OCI-LY1 (cell line): ENCODE results near the gene WWOX.

Source experiments
- H2AFZ ChIP-seq: fragments of 200-600 bp; sonication (generic), shearing (Covaris generic); 2 replicates; pipeline ENCODE4 v1.6.0; 2014; ENCODE audit warnings: antibody characterized with exemption, mild to moderate bottlenecking, low read length
- H3F3A ChIP-seq: fragments of 200-600 bp; sonication (generic), shearing (Covaris generic); 2 replicates; pipeline ENCODE4 v1.6.0; 2014; ENCODE audit warnings: mild to moderate bottlenecking, antibody characterized with exemption, low read length, moderate library complexity; ENCODE audit not compliant: insufficient read depth
- H3K27ac ChIP-seq: fragments of 200-600 bp; sonication (generic); 2 replicates; pipeline ENCODE4 v1.5.1; 2014; ENCODE audit warnings: low read length, mixed run types, mild to moderate bottlenecking, low read depth; ENCODE audit not compliant: poor library complexity, severe bottlenecking
- H3K27me3 ChIP-seq: fragments of 200-600 bp; sonication (generic); 2 replicates; pipeline ENCODE4 v1.6.0; 2014; ENCODE audit warnings: antibody characterized with exemption, mild to moderate bottlenecking, low read length, moderate library complexity; ENCODE audit not compliant: insufficient read depth
- H3K36me3 ChIP-seq: fragments of 200-600 bp; sonication (generic); 2 replicates; pipeline ENCODE4 v1.6.1; 2014; ENCODE audit warnings: mild to moderate bottlenecking, antibody characterized with exemption, low read length, moderate library complexity, mixed read lengths; ENCODE audit not compliant: insufficient read depth
- H3K4me1 ChIP-seq: fragments of 200-600 bp; sonication (generic); 2 replicates; pipeline ENCODE4 v1.5.1; 2014; ENCODE audit warnings: mild to moderate bottlenecking, low read length, moderate library complexity; ENCODE audit not compliant: insufficient read depth, severe bottlenecking
- H3K4me2 ChIP-seq: fragments of 200-600 bp; sonication (generic), shearing (Covaris generic); 2 replicates; pipeline ENCODE4 v1.6.1; 2014; ENCODE audit warnings: low read length
- H3K4me3 ChIP-seq: fragments of 200-600 bp; sonication (generic); 2 replicates; pipeline ENCODE4 v1.5.1; 2014; ENCODE audit warnings: low read length, low read depth, mild to moderate bottlenecking, mixed read lengths; ENCODE audit not compliant: poor library complexity, severe bottlenecking
- H3K79me2 ChIP-seq: fragments of 200-600 bp; shearing (Covaris generic); 2 replicates; pipeline ENCODE4 v1.6.1; 2016; ENCODE audit warnings: mixed run types, low read length, mixed read lengths; ENCODE audit not compliant: insufficient read depth
- H3K9ac ChIP-seq: fragments of 200-600 bp; sonication (generic), shearing (Covaris generic); 2 replicates; pipeline ENCODE4 v1.6.1; 2014; ENCODE audit warnings: mild to moderate bottlenecking, low read length, mixed read lengths
- H3K9me2 ChIP-seq: fragments of 200-600 bp; sonication (generic), shearing (Covaris generic); 2 replicates; pipeline ENCODE4 v1.6.1; 2014; ENCODE audit warnings: low read depth, mild to moderate bottlenecking, low read length, mixed read lengths
- H3K9me3 ChIP-seq: fragments of 200-600 bp; shearing (Covaris generic); 2 replicates; pipeline ENCODE4 v1.6.1; 2014; ENCODE audit warnings: low read length, mixed read lengths
- H4K20me1 ChIP-seq: fragments of 200-600 bp; sonication (generic), shearing (Covaris generic); 2 replicates; pipeline ENCODE4 v1.6.0; 2016; ENCODE audit warnings: mild to moderate bottlenecking, low read length; ENCODE audit not compliant: insufficient read depth
- EZH2 ChIP-seq: fragments of 200-600 bp; sonication (generic), shearing (Covaris generic); IDR thresholded peaks from 2 replicates; pipeline ENCODE4 v1.8.0; 2017; ENCODE audit warnings: borderline replicate concordance, mixed run types, mild to moderate bottlenecking, antibody characterized with exemption, low read length, moderate library complexity, mixed read lengths
- TF ChIP-seq, protein P1 (sequence below): fragments of 200-600 bp; sonication (generic), shearing (Covaris generic); IDR thresholded peaks from 2 replicates; pipeline ENCODE4 v1.5.1; 2017; ENCODE audit warnings: mild to moderate bottlenecking, antibody characterized with exemption, low read length, moderate library complexity, mixed read lengths

WWOX gene

DNA sequence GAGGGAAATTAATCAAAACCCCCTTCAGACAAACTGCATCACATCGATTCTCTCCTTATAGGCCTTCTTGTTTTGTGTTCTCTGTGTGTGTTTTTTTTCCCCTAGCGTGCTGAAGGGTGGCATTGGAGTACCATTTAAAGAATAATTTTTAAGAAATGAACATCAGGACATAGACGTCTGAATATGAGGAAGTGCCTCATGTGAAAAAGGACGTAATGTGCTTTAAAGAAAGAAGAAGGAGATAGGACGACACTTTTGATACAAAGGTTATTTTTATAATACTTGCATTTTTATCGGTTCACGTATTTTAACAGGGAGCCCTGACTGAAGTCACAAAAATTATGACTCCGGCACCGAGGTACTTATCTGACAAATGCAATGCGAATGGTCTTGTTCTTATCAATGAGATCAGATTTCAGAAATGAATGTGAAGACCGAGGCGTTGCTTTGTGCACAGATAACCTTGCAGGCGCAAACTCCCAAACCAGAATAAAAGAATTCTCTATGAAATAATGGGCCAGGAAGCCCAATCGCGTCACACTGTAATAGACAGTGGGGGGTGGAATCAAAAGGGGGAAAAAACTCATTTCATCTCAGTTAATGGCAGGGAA lies 894.8 kb downstream of the WWOX start:
- Histone ChIP-seq H3K9ac (no peak overlapping the region), H2AFZ (no peak overlapping the region), H3K36me3 (no peaks in the 10 kb centered on the region), H3K27me3 (no peaks in the 10 kb centered on the region), H3K4me1 (no peaks in the 10 kb centered on the region), H3K27ac (no peak overlapping the region), H3K4me2 (no peak overlapping the region), H3K9me3 (no peaks in the 10 kb centered on the region), H3F3A (no peaks in the 10 kb centered on the region), H3K9me2 (no peaks in the 10 kb centered on the region), H3K79me2 (no peaks in the 10 kb centered on the region), H4K20me1 (no peaks in the 10 kb centered on the region), H3K4me3 (no peak overlapping the region)
- TF ChIP-seq, protein P1, sequence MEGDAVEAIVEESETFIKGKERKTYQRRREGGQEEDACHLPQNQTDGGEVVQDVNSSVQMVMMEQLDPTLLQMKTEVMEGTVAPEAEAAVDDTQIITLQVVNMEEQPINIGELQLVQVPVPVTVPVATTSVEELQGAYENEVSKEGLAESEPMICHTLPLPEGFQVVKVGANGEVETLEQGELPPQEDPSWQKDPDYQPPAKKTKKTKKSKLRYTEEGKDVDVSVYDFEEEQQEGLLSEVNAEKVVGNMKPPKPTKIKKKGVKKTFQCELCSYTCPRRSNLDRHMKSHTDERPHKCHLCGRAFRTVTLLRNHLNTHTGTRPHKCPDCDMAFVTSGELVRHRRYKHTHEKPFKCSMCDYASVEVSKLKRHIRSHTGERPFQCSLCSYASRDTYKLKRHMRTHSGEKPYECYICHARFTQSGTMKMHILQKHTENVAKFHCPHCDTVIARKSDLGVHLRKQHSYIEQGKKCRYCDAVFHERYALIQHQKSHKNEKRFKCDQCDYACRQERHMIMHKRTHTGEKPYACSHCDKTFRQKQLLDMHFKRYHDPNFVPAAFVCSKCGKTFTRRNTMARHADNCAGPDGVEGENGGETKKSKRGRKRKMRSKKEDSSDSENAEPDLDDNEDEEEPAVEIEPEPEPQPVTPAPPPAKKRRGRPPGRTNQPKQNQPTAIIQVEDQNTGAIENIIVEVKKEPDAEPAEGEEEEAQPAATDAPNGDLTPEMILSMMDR: no peak
- TF ChIP-seq EZH2: no peak

GRCh38 chr16:78995441-78995840 lies 896.0 kb downstream of the WWOX start:
- Histone ChIP-seq H3K27me3 (no peaks in the 10 kb centered on the region), H3K4me3 (no peak overlapping the region), H3K9ac (no peak overlapping the region), H3K9me2 (no peaks in the 10 kb centered on the region), H3K4me2 (no peak overlapping the region), H3F3A (no peaks in the 10 kb centered on the region), H3K79me2 (no peaks in the 10 kb centered on the region), H3K4me1 (no peaks in the 10 kb centered on the region), H2AFZ (no peak overlapping the region), H4K20me1 (no peaks in the 10 kb centered on the region), H3K27ac (no peak overlapping the region), H3K36me3 (no peaks in the 10 kb centered on the region), H3K9me3 (no peaks in the 10 kb centered on the region)
- TF ChIP-seq, protein P1: no peak
- TF ChIP-seq EZH2: no peak

DNA sequence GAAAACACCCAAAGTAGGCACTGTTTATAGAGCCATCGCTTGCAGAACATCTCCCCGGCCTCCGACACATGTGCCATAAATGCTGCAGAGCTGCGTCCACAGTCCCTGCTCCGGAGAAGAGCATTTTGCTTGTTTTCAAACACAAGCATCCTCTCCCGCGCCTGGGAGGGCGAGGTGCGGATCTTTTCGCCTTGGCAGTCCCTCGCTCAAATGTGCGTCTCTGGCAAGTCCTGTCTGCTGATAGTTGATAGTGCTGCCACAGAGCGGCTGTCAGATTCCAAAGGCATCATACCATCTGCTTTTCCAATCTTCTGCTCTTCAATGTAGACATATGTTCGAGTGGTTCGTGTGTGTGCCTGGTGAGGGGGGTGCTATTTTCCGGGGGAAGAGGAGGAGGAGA lies 897.3 kb downstream of the WWOX start:
- no peak for TF ChIP-seq EZH2
- TF ChIP-seq, protein P1: no peak
- H3F3A ChIP-seq: no peaks in the 10 kb centered on the region
- H3K4me3 ChIP-seq: no peak overlapping the region
- no peaks in the 10 kb centered on the region for H3K79me2 ChIP-seq
- no peaks in the 10 kb centered on the region for H3K36me3 ChIP-seq
- H3K4me1 ChIP-seq: no peaks in the 10 kb centered on the region
- H3K27me3 ChIP-seq: no peaks in the 10 kb centered on the region
- H3K4me2 ChIP-seq: no peak overlapping the region
- no peaks in the 10 kb centered on the region for H3K9me3 ChIP-seq
- H3K27ac ChIP-seq: no peak overlapping the region
- no peaks in the 10 kb centered on the region for H3K9me2 ChIP-seq
- no peaks in the 10 kb centered on the region for H4K20me1 ChIP-seq
- H2AFZ ChIP-seq: no peak overlapping the region
- no peak overlapping the region for H3K9ac ChIP-seq
